T-helper 9 cell (primary cell): ENCODE data around the gene CTSZ.
"Not testable (repeated sequence)": the region's sequence is repeated elsewhere in the genome, so short reads cannot be mapped to it uniquely, and the experiment has no call there.

ENCODE experiments used
- DNase-seq: peaks from one replicate; pipeline ENCODE4 v3.0.0-alpha.2; 2020

The CTSZ gene

DNA sequence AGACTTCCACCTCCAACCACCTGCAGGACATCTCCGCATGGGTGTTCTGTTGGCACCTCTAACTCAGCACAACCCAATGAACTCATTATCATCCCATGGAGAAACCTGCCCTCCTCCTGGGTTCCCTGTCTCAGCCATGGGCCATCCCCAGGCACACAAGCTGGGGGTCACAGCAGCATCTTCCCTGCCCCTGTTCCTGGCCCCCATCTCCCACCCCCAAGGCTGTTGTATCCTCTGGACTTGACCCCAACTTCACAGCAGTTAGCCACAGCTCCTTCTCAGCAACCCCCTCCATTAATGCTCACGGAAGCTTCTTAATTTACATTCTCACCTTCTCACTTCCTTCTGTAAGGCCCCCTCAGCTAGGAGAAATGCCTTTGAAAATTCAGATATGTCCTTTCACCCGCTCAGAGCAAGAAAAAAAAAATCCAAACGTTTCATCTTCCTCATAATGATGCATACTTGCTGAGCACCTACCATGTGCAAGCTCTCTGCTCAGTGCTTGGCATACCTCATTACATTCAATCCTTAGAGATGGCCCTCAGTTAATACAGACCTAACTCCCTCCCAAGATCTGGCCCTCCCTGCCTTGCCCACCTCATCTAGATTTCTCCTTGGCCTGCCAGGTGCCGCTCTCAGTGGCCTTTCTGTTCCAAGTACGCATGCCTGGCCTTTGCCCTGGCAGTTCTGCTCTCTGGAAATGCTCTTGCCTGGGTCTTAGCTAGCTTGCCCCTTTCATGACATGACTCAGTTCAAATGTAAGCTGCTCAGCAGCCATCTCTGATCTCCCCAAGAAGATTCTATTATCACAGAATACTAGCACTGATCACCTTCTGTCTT, 28.5 kb downstream of the CTSZ start:
- DNase-seq: no peak

DNA sequence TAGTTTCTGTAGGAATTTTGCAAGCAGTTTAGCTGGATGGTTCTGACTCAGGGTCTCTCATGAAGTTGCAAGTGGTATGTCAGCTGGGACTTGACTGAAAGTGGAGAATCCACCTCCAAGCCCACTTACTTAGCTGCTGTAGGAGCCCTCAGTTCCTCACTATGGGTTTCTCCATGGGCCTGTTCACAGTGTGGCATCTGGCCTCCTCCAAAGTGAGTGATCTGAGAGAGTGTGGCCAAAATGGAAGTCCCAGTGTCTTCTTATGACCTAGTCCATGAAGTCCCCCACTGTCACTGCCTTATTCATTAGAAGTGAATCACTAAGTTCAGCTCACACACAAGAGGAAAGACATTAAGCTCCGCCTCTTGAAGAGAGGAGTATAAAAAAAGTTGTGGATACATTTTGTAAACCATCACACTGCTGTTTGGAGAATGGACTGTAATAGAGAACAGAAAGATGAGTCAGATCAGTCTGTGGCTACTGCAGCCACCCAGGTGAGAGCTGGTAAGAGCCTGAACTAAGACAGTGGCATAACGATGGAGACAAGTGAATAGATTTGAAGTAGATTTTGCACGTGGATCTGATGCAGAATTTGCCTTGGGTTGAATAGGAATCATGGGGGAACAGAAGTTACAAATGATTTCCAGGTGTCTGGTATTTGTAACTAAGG, 30.9 kb downstream of the CTSZ start:
- no peak for DNase-seq

DNA sequence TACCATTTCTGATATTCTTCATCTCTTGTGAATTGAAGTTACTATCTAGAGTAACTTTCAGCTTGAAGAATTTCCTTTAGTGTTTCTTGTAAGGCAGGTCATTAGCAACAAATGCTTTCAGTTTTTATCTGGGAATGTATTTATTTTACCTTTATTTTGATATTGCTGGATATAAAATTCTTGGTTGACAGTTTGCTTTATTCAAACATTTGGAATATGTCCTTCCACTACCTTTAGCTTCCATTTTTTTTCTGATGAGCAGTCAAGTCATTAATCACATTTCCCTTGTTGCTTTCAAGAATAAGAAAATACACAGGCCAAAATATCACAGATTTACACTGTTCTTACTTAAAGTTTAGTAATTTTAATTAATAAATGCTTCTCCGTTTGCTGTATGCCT, 31.7 kb downstream of the CTSZ start:
- DNase-seq: no peak

DNA sequence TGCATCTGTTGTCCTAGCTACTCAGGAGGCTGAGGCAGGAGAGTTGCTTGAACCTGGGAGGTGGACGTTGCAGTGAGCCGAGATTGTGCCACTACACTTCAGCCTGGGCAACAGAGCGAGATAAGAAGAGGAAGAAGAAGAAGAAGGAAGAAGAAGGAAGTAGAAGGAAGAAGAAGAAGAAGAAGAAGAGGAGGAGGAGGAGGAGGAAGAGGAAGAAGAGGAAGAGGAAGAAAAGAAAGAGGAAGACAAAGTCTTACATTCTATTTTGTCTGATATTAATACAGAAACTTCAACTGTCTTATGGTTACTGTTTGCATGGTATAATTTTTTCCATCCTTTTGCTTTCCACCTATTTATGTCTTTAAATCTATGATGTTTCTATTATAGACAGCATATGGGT, 33.2 kb downstream of the CTSZ start:
- no peak for DNase-seq

DNA sequence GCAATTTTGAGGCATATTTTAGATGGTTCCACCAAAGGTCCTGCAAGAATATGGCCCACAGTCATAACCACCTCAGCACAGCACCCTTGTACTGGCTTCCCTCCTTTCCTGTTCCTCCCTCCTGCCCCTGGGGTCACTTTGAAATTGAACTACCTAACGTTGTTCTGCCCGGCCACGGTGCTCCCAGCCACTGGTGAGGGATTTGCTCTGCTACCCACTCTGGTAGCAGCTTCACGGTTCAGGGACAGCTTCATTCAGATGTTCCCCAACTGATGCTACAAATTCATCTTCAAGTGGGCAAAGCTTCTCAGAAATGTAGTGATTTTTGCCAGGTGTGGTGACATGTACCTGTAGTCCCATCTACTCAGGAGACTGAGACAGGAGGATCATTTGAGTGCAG, 33.9 kb downstream of the CTSZ start:
- DNase-seq: no peak

DNA sequence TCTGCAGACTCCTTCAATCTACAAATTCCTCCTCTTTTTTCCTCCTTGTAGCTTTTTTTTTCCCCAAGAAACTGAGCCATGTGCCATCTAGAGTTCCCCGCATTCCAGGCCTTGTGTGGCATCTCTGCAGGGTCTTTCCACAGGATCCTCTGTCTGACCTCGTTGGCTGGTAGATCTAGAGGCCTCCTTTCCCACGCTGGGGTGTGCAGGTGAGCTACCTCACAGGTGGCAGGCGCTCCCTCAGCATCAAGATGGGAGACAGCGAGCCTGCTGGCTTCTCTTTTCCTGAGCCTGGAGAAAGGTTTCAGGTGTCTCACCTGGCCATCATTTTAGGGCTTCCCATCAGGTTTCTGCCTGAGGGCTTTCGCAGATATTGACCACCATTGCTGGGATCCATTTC, 35.6 kb downstream of the CTSZ start:
- no peak for DNase-seq

DNA sequence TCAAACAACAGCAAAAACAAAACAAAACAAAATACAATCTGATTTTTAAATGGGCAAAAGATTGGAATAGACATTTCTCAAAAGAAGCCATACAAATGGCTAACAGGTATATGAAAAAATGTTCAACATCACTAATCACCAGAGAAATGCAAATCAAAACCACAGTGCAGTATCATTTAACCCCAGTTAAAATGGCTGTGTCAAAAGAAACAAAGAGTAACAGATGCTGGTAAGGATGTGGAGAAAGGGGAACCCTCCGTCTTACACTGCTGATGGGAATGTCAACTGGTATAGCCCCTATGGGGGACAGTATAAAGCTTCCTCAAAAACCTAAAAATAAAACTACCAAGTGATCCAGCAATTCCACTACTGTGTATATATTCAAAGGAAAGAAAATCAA, 36.9 kb downstream of the CTSZ start:
- DNase-seq: no peak

DNA sequence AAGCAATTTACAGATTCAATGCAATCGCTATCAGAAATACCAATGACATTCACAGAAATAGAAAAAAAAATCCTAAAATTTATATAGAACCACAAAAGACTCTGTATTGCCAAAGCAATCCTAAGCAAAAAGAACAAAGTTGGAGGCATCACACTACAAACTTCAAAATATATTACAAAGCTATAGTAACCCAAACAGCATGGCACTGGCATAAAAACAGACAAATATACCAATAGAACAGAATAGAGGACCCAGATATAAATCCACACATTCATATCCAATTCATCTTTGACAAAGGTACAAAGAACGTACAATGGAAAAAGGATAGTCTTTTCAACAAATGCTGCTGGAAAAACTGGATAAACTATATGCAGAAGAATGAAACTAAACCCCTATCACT, 37.6 kb downstream of the CTSZ start:
- no peak for DNase-seq

DNA sequence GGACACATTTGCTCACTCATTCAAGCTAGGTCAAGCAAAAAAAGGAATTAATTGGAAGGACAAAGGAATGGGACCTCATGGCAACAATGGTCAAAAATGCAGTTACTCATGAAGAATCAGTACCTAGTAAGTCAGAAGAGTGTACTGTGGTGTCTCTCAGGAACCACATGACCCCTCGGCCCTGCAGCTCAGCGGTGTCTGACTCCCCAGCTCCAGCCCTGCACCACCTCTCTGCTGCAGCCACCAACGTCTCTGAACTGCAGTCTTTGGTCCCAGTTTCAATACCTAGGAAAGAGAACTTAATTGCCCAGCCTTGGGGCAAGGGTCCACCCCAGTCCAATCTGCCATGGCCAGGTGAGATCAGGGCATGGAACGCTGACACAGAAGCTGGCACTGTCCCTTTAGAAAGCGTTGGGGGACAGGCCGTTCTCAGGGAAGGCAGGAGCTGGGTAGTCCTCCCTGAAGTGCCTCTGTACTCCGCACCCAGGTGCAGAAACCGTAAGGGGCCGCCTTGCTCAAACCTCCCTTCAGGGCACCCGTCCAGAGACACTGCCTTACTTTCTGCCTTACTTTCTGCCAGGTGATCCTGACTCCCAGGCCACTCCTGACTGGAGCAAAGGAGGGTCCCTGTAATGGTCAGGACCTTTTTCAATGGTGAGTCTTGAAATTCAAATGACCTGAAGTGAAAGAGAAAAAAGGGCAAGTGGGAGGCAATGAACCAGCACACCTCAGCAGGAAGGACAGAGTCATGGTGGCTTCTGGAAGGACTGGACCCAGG, 39.2 kb downstream of the CTSZ start:
- no peak for DNase-seq

DNA sequence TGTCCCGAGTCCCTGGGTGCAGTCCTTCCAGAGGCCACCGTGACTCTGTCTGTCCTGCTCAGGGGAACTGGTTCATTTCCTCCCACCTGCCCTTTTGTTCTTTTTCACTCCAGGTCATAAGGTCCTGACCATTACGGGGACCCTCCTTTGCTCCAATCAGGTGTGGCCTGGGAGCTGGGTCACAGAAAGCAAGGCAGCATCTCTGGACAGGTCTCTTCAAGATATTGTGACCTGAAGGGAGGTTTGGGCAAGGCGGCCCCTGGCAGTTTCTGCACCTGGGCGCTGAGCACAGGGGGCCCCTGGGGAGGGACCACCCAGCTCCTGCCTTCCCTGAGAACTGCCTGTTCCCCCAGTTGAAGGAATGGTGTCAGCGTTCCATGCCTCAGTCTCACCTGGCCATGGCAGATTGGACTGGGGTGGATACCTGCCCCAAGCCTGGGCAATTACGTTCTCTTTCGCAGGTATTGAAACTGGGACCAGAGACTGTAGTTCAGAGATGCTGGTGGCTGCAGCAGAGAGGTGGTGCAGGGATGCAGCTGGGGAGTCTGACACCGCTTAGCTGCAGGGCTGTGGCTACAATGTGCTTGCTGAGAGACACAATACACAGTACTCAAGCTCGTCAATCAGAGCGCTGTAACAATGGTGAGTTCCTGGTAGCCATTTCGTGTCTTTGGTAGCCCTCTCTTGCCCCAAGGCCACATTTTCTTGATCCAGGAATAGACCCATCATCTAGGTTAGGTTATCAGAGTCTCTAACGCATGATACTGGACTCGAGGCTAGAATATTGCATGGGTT, 41.6 kb downstream of the CTSZ start:
- no peak for DNase-seq

DNA sequence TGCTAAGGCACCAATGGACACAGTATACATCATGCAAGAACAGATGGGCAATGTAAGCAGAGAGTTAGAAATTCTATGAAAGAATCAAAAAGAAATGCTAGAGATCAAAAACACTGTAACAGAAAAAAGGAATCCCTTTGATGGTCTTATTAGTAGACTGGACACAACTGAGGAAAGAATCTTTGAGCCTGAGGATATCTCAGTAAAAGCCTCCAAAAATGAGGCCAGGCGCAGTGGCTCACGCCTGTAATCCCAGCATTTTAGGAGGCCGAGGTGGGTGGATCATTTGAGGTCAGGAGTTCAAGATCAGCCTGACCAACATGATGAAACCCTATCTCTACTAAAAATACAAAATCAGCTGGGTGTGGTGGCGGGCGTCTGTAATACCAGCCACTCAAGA, 43.1 kb downstream of the CTSZ start:
- not testable (repeated sequence) for DNase-seq

DNA sequence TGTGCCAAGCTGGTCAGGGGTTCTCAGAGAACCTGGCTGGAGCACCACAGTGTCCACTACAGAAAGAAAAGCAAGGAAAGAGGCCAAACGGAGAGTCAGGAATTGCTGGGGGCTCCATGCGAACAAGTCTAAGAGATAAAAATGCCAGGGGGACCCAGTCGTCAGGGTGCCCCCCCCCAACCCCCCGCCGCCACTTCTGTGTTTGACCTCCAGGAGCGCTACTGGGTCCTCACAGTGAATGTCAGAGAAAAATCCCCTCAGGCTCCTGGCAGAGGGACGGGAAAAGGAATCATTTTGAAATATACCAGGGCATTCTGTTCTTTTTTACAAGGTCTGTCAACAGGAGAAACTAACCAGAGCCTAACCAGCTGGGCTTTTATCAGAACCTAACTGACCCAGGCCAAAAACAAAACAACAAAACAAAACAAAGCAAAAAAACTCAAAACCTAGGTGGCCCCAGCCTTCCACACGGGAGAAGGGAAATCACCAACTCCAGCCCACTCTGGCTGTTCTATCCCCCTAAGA, 43.9 kb downstream of the CTSZ start:
- no peak for DNase-seq

DNA sequence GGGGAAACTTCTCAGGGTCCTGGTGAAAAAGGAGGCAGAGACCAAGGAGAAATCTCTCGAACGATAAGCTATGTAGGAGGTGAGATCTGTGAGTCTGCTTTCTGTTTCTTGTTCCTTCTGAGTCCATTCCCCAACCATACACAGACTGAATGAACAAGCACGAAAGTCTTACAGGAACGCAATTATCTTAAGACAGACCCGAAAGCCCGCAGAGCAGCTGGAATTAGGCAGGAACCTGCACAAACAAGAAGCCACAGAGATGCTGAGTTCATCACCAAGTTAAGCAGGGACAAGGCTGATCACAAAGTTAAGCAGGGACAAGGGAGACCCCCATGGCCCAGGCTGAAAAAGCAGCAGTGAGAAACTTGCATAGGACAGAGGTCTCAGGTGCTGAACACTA, 47.4 kb downstream of the CTSZ start:
- no peak for DNase-seq

DNA sequence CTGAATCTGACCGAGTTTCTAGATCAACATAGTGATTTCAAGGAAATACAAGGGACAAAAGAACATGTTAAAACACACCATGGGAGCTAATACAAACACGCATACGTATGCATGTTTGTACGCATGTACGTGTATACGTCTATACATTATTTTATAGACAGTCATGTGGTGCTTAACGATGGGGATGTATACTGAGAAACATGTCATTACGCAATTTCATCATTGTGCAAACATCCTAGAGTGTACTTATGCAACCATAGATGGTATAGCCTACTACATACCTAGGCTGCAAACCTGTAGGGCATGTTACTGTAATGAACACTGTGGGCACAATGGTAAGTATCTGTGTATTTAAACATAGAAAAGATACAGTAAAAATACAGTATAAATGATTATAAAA, 51.0 kb downstream of the CTSZ start:
- DNase-seq: no peak

DNA sequence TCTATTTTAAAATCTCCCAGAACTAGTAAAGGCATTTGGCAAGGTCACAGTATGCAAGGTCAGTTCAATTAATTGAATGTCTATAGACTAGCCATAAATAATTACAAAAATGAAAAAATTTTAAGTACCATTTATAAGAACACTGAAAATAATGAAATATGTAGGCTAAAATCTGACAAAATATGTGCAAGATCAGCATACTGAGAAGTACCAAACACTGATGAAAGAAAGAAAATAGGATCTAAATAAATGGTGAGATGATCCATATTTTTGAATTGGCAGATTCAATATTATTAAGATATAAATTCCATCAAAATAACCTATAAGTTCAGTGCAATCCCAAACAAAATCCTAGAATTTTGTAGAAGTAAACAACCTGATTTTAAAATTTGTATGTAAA, 54.0 kb downstream of the CTSZ start:
- no peak for DNase-seq

DNA sequence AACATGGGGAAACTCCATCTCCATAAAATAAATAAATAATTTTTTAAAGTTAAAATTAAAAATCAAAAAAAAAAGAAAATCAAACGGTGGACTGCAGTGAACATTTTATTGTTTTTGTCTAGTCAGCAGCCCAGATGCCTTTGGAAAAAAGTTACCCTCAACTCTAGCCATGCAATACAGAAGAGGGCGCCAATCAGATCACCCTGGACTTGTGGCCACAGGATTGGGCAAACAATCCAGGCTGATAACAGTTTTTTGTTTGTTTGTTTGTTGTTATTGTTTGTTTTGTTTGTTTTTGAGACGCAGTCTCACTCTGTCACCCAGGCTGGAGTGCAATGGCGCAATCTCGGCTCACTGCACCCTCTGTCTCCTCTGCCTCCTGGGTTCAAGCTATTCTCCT, 56.5 kb downstream of the CTSZ start:
- no peak for DNase-seq

DNA sequence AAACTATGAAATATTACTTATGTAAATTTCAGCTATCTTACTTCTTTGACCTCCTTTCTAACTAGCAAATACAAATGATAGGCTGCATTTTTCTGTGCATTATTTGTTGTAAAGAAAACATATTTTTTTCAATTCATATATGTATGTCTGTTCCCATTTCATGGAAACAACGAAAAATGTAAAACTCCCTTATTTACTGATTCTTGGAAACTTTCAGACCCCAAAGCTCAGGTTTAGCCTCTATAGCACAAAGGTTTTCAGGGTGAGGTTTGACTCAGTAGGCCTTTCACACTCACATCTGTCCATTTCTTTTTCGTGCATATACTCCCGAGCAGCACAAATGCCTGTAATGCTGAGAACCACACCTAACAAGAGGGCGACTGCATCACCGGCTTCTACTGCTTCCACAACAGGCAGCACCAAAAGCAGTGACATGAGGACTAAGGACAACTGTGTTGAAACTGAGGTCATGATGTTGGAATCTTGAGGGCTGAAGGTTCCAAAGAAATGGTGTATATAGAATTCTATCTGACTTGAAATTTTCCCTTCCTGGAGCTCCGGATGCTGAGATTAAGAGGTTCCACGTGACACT, 59.2 kb downstream of the CTSZ start:
- DNase-seq: not testable (repeated sequence)

DNA sequence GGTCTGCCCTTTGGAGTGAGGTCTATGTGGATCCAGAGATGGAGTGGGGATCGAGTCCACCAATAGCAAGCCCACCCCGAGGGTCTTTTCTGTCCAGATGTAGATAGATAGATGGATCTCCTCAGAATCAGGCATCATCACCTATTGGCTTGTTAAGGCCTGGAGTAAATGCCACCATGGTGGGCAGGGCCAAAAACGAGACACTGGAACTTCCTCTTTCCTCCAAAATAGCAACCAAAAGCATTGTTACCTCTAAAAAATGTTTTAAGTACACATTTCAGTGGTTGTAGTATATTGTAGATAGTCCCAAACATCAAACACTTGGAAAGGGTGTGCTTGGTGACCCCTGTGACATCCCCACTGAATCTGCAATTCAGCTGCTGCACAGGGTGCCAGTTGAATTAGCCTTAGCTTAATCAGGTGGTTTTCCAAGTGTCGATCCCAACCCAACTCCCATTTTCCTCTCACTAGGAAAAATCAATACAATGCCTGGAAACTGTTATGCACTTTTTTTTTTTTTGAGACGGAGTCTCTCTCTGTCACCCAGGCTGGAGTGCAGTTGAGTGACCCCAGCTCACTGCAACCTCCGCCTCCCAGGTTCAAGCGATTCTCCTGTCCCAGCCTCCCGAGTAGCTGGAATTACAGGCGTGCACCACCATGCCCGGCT, 61.0 kb downstream of the CTSZ start:
- DNase-seq: no peak
